GM18870 (cell line): Measurements from ENCODE around the gene EIF4G3.

Experiments
- ATAC-seq: cut with Tn5 transposase; IDR thresholded peaks from one replicate; pipeline ENCODE4 v1.9.1; 2021; ENCODE audit warnings: moderate library complexity; ENCODE audit not compliant: unreplicated experiment

Gene EIF4G3

DNA sequence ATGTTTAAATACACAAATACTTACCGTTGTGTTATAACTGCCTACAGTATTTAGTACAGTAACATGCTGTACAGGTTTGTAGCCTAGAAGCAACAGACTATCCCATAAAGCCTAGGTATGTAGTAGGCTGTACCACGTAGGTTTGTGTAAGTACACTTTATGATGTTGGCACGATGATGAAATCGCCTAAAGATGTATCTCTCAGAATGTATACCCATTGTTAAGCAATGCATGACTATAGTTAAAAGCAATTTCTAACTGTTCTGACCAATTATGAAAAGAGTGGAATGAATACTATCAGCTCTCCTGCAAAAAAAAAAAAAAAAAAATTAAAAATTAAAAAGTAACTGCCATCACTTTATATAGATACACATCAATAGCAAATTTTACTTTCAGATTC is 401.0 kb downstream of the EIF4G3 start:
- no peak for ATAC-seq

DNA sequence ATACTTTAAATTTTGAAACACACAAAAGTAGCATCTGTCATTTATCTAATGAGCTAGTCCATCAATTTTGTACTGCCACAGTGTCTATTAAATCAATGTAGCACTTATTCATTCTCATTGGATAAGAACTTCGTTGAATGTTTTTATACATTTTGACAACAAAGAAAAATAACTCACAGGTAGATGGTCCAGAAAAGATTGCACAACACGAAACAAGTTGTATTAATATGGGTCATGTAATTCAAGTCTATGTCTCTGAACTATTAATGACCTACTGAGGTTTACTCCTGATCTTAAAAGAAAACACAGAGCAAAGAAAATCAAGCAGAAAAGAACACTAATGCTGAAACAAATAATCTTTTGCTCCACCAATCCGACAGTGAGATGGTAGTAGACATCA is 404.9 kb downstream of the EIF4G3 start:
- no peak for ATAC-seq

- ATAC-seq, result no peak
Measured at GRCh38 chr1:20770314-20771087, 406.2 kb downstream of the EIF4G3 start.

- no peak for ATAC-seq
Measured at GRCh38 chr1:20767271-20767670, 409.4 kb downstream of the EIF4G3 start.

GRCh38 chr1:20763417-20763816 is 413.3 kb downstream of the EIF4G3 start:
- no peak for ATAC-seq

DNA sequence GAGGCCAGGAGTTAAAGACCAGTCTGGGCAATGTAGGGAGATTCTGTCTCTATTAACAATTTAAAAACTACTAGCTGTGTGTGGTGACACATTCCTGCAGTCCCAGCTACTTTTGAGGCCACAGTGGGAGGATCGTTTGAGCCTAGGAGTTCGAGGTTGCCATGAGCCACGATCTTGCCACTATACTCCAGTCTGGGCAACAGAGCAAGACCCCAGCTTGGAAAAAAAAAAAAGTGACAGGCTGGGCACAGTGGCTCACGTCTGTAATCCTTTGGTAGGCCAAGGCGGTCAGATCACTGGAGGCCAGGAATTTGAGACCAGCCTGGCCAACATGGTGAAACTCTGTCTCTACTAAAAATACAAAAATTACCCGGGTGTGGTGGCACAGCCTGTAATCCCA is 416.4 kb downstream of the EIF4G3 start:
- ATAC-seq, result no peak
